Measurements from ENCODE around the gene PDCL2. TPM values are rescaled to one million over a fixed set of nuclear protein-coding genes. Genes with fewer than 3 reads are reported as not detected.

The PDCL2 gene
- total and polyA plus RNA-seq, 2 of the 13 experiments (the other 11 are each of a cell fraction or from before 2014, with no cell fraction given), result not detected

- TF ChIP-seq, protein P1, sequence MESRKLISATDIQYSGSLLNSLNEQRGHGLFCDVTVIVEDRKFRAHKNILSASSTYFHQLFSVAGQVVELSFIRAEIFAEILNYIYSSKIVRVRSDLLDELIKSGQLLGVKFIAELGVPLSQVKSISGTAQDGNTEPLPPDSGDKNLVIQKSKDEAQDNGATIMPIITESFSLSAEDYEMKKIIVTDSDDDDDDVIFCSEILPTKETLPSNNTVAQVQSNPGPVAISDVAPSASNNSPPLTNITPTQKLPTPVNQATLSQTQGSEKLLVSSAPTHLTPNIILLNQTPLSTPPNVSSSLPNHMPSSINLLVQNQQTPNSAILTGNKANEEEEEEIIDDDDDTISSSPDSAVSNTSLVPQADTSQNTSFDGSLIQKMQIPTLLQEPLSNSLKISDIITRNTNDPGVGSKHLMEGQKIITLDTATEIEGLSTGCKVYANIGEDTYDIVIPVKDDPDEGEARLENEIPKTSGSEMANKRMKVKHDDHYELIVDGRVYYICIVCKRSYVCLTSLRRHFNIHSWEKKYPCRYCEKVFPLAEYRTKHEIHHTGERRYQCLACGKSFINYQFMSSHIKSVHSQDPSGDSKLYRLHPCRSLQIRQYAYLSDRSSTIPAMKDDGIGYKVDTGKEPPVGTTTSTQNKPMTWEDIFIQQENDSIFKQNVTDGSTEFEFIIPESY (CRISPR knock-in tag; IDR thresholded peaks at IDR 0.05), result no peak
- TF ChIP-seq ZNF331 (CRISPR knock-in tag; IDR thresholded peaks at IDR 0.05), result peak; percentile 28; the same call in 1 of the 2 replicates
- no peak for TF ChIP-seq ZNF260 (CRISPR knock-in tag; IDR thresholded peaks at IDR 0.05; ENCODE audit: borderline replicate concordance, low read depth)
- TF ChIP-seq SAP130 (CRISPR knock-in tag; IDR thresholded peaks at IDR 0.05; ENCODE audit: low read depth), result peak; percentile 49; the same call in 1 of the 2 replicates
- no peak for TF ChIP-seq MYC (CRISPR knock-in tag; IDR thresholded peaks at IDR 0.05; ENCODE audit: borderline replicate concordance)
- peak; percentile 37; the same call in 1 of the 2 replicates for TF ChIP-seq ZNF143 (CRISPR knock-in tag; IDR thresholded peaks at IDR 0.05)
- 0 out of 2 replicates have a peak, but pooled peaks have one; percentile 23 for TF ChIP-seq KMT2B (CRISPR knock-in tag; IDR thresholded peaks at IDR 0.05)
- TF ChIP-seq, protein P2, sequence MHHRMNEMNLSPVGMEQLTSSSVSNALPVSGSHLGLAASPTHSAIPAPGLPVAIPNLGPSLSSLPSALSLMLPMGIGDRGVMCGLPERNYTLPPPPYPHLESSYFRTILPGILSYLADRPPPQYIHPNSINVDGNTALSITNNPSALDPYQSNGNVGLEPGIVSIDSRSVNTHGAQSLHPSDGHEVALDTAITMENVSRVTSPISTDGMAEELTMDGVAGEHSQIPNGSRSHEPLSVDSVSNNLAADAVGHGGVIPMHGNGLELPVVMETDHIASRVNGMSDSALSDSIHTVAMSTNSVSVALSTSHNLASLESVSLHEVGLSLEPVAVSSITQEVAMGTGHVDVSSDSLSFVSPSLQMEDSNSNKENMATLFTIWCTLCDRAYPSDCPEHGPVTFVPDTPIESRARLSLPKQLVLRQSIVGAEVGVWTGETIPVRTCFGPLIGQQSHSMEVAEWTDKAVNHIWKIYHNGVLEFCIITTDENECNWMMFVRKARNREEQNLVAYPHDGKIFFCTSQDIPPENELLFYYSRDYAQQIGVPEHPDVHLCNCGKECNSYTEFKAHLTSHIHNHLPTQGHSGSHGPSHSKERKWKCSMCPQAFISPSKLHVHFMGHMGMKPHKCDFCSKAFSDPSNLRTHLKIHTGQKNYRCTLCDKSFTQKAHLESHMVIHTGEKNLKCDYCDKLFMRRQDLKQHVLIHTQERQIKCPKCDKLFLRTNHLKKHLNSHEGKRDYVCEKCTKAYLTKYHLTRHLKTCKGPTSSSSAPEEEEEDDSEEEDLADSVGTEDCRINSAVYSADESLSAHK (CRISPR knock-in tag; IDR thresholded peaks at IDR 0.05; ENCODE audit: borderline replicate concordance), result no peak
- peak; percentile 58 for TF ChIP-seq ZMYM4 (CRISPR knock-in tag; IDR thresholded peaks at IDR 0.05)
- TF ChIP-seq NFYC (CRISPR knock-in tag; IDR thresholded peaks at IDR 0.05), result peak; percentile 77
- TF ChIP-seq TFDP1 (CRISPR knock-in tag; IDR thresholded peaks at IDR 0.05; ENCODE audit: borderline replicate concordance), result 0 out of 2 replicates have a peak, but pooled peaks have one; percentile 19
- peak; percentile 75 for TF ChIP-seq NFYB (CRISPR knock-in tag; IDR thresholded peaks at IDR 0.05)
Measured at GRCh38 chr4:55553441-55554201, 38.4 kb downstream of the PDCL2 start (continued).
